ENCODE measurements around the gene SYTL3.

The SYTL3 gene

GRCh38 chr6:158619922-158620801, 29.7 kb upstream of the SYTL3 start:
- TF ChIP-seq, protein P1, sequence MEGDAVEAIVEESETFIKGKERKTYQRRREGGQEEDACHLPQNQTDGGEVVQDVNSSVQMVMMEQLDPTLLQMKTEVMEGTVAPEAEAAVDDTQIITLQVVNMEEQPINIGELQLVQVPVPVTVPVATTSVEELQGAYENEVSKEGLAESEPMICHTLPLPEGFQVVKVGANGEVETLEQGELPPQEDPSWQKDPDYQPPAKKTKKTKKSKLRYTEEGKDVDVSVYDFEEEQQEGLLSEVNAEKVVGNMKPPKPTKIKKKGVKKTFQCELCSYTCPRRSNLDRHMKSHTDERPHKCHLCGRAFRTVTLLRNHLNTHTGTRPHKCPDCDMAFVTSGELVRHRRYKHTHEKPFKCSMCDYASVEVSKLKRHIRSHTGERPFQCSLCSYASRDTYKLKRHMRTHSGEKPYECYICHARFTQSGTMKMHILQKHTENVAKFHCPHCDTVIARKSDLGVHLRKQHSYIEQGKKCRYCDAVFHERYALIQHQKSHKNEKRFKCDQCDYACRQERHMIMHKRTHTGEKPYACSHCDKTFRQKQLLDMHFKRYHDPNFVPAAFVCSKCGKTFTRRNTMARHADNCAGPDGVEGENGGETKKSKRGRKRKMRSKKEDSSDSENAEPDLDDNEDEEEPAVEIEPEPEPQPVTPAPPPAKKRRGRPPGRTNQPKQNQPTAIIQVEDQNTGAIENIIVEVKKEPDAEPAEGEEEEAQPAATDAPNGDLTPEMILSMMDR (IDR thresholded peaks at IDR 0.05; ENCODE audit: low read depth, low read length, missing control alignments) = no peak
- in situ Hi-C loops (cut with HindIII; ENCODE audit: low sequenced_read_pairs) = no loop called here
- no peak overlapping the region for H3K4me3 ChIP-seq (ENCODE audit: low read depth, low read length)
- DNase-seq (ENCODE audit: low read depth) = no peak

GRCh38 chr6:158620963-158621693, 28.7 kb upstream of the SYTL3 start:
- DNase-seq (ENCODE audit: low read depth) = no peak

DNA sequence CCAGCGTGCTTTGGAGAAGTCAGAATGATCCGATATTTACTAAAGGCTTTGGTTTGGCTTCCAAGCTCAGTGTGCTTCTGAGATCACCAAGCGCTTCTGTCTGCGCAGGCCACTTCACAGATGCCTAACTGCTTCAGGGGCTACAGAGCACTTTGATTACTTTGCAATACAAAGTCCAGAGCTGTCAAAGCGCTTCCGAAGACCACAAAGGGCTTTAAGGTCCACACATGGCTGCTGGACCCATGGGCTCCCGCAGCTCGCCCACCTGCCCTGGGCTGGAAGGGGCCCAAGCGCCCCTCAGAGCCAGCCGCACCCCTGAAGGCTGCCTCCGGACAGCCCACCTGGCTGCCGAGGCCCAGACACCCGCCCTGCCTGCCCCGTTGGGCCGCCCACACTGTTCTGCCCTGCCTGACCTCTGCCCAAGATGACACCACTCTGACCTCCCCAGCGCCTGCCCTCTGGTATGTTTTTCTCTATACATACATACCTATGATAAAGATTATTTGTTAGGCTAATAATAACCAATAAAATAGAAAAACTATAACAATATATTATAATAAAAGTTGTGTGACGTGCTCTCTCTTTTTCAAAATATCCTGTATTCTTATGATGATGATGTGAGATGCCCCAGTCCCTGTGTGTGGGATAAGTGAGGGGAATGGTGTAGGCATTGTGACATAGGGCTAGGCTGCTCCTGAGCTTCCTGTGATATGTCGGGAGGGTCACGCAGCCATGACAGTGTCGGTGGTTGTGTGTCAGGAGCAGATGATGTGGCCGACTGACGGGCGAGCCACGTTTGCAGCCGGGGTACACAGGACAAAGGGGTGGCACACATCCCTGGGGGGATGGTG, 27.9 kb upstream of the SYTL3 start:
- in situ Hi-C loops (cut with HindIII; ENCODE audit: low sequenced_read_pairs) = no loop called here
- TF ChIP-seq, protein P1 (IDR thresholded peaks at IDR 0.05; ENCODE audit: low read depth, low read length, missing control alignments) = no peak
- DNase-seq (ENCODE audit: low read depth) = no peak
- H3K4me3 ChIP-seq (ENCODE audit: low read depth, low read length) = no peak overlapping the region

More at GRCh38 chr6:158620963-158621693, 28.7 kb upstream of the SYTL3 start:
- no peak overlapping the region for H3K4me3 ChIP-seq (ENCODE audit: low read depth, low read length)
- TF ChIP-seq, protein P1 (IDR thresholded peaks at IDR 0.05; ENCODE audit: low read depth, low read length, missing control alignments) = no peak
- in situ Hi-C loops (cut with HindIII; ENCODE audit: low sequenced_read_pairs) = no loop called here

DNA sequence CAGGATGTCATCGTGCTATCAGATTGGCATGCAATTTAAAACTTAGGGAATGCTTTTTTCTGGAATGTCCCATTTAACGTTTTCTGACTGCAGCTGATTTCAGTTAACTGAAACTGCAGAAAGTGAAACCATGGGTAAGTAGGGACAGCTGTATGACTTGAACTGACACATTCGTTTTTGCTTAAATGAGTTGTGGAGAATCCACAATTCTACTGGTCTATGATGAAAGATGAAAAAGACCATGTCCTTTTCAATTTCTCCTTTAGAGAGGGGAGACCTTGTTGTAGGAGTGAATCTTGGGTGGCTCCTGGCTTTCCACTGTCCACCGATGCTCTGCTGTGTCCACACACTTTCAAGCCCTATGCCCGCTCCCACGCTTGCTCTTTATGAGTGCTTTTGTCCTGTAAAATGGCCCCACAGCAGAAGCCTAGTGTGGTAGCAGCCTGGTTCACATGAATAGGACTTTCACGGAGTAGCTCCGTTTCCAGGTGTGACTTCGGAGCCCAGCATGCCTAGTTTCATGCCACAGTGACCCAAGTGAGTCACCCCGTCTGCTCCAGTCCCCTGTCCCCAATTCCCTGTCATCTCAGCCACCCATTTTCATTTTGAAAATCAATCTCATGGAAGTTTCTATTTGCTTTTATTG, 27.2 kb upstream of the SYTL3 start:
- no peak overlapping the region for H3K4me3 ChIP-seq (ENCODE audit: low read depth, low read length)
- TF ChIP-seq, protein P1 (IDR thresholded peaks at IDR 0.05; ENCODE audit: low read depth, low read length, missing control alignments) = no peak
- DNase-seq (ENCODE audit: low read depth) = no peak
- in situ Hi-C loops (cut with HindIII; ENCODE audit: low sequenced_read_pairs) = no loop called here

DNA sequence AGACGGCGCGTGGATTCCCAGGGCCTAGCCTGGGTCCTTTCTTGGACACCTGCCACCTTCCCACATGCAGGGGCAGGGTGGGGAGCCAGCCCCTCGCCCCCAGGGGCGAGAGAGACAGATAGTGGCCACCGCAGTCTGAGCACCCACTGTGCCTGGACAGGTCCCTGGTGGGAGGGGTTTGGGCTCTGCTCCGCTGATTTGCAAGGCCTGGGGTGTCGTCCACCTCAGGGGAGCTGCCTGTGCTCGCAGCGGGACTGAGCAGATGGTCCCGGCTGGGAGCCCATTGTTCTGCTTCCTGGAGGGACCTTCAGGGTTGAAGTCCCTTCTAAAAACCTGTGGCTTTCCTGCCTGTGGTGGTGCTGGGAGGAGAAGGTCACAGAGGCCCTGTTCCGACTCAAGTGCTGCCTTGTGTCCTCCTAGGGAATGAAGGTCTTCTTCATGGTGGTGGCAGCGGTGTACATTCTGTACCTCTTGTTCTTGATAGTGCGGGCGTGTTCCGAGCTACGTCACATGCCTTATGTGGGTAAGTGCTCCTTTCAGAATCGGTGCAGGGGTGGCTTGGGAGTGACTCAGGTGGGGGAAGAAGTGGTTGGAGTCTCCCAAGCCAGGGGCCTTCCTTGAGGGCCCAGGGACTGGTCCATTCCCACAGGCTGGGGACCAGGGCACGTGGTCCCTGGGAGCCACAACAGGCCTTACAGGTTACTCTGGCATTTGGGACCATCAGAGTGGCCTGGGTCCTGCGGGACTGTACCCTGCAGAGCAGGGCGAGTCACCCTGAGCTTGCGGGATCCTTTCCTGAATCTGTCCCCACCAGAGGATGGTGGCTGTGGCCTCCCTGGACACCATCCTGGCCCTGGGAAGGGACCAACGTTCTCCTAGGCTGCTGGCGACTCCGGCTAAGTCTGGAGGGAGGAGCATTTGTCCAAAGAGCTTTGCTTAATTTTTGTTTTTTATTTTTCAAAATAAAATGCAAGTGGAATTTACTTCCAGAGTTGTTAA, 24.9 kb upstream of the SYTL3 start:
- H3K4me3 ChIP-seq (ENCODE audit: low read depth, low read length) = no peak overlapping the region
- TF ChIP-seq, protein P1 (IDR thresholded peaks at IDR 0.05; ENCODE audit: low read depth, low read length, missing control alignments) = no peak
- in situ Hi-C loops (cut with HindIII; ENCODE audit: low sequenced_read_pairs) = no loop called here
- no peak for DNase-seq (ENCODE audit: low read depth)
